Measurements from ENCODE around the gene RALBP1. TPM values are rescaled to one million over a fixed set of nuclear protein-coding genes. Genes with fewer than 3 reads are reported as not detected.
A peak's percentile ranks its signal among the peaks of the same experiment; 100 is the strongest.

Gene RALBP1
- total RNA-seq, 4 donors from 2014 or later = 103 to 164 (median 115) TPM

DNA sequence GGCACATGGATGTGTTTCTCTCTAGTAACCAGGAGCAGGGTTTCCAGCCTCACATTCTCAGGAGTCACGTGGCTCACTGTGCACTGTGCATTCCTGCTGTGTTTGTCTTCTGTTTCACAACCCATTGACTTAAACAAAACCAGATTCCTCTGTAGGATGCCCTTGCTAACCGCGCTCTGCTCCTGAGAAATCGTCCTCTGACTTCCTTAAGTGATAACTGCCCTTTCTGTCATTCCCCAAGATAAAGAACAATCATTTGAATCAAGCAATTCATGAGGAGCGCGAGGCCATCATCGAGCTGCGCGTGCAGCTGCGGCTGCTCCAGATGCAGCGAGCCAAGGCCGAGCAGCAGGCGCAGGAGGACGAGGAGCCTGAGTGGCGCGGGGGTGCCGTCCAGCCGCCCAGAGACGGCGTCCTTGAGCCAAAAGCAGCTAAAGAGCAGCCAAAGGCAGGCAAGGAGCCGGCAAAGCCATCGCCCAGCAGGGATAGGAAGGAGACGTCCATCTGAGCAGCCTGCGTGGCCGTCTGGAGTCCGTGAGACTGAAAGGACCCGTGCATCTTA, 60.2 kb downstream of the RALBP1 start:
- intact Hi-C loops (cut with DNase I) = no loop called here
- no peak for DNase-seq (ENCODE audit: extremely low spot score)
- 67% methylated on average over 25 of the region's 27 CpGs for WGBS

DNA sequence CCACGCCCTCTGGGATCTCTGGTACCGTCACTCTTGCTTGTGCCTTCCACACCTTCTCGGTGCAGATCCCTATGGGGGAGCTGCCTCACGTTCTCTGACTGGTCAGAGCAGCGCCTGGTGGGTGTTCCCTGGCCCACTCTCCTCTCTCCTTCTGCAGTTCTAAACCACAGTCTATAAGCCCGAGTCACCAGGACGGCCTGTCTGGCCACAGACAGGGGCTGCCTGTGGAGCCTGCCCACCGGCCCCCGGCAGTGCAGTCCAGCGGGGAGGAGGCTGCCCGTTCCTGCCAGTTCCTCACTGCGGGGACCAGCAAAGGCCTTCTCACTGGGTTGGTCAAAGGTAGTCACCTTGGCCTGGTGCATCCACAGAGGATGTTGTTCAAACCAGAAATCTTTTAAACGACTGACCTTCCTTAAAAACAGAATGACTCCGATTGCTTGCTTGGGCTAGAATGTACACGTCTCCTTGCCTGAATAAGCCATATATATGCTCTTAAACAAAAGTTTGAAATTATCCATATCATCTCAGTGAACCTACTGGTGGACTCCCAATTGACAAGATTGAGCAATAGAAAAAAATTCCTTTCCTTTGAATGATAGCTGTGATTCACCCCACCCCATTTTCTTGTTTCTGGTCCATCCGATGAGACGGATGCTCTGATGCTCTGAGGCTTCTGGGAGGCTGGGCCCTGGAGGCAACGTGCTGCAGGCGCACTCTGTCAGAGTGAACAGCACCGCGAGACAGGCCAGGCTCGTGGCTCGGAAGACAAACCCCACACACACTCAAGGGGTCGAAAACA, 61.2 kb downstream of the RALBP1 start:
- 97% methylated on average over 12 of the region's 24 CpGs for WGBS
- DNase-seq (ENCODE audit: extremely low spot score) = no peak
- H3K27ac ChIP-seq (replicated peaks in 1 of 4) = peak overlapping the region; percentile 69 to 82 (median 77)
- peaks cover 19 to 82% (median 68%) of the 10 kb centered on the region in 4 donors for H3K36me3 ChIP-seq
- H3K9me3 ChIP-seq = no peaks in the 10 kb centered on the region
- intact Hi-C loops (cut with DNase I) = no loop called here
- H3K4me1 ChIP-seq = peaks cover 0 to 26% (median 17%) of the 10 kb centered on the region in 4 donors
- no peak overlapping the region for H3K4me3 ChIP-seq
- no peaks in the 10 kb centered on the region for H3K27me3 ChIP-seq
- TF ChIP-seq POLR2AphosphoS5 (IDR thresholded peaks at IDR 0.05) (no peak), POLR2A (IDR thresholded peaks at IDR 0.05; ENCODE audit: low read depth) (no peak), EP300 (IDR thresholded peaks at IDR 0.05) (no peak)
- TF ChIP-seq, protein P1, sequence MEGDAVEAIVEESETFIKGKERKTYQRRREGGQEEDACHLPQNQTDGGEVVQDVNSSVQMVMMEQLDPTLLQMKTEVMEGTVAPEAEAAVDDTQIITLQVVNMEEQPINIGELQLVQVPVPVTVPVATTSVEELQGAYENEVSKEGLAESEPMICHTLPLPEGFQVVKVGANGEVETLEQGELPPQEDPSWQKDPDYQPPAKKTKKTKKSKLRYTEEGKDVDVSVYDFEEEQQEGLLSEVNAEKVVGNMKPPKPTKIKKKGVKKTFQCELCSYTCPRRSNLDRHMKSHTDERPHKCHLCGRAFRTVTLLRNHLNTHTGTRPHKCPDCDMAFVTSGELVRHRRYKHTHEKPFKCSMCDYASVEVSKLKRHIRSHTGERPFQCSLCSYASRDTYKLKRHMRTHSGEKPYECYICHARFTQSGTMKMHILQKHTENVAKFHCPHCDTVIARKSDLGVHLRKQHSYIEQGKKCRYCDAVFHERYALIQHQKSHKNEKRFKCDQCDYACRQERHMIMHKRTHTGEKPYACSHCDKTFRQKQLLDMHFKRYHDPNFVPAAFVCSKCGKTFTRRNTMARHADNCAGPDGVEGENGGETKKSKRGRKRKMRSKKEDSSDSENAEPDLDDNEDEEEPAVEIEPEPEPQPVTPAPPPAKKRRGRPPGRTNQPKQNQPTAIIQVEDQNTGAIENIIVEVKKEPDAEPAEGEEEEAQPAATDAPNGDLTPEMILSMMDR (IDR thresholded peaks at IDR 0.05) = no peak

More for the DNA sequence above, 60.2 kb downstream of the RALBP1 start:
- H3K4me1 ChIP-seq = peaks cover 0 to 26% (median 17%) of the 10 kb centered on the region in 4 donors
- peaks cover 27 to 90% (median 78%) of the 10 kb centered on the region in 4 donors for H3K36me3 ChIP-seq
- TF ChIP-seq EP300 (IDR thresholded peaks at IDR 0.05) = no peak
- peak in 1 of 2 donors; percentile 15 for TF ChIP-seq POLR2AphosphoS5 (IDR thresholded peaks at IDR 0.05)
- TF ChIP-seq, protein P1 (IDR thresholded peaks at IDR 0.05) = no peak
- no peak for TF ChIP-seq POLR2A (IDR thresholded peaks at IDR 0.05; ENCODE audit: low read depth)
- peak overlapping the region; percentile 69 to 82 (median 77) for H3K27ac ChIP-seq (replicated peaks in 1 of 4)
- peak overlapping the region; percentile 19 to 39 (median 34) for H3K4me3 ChIP-seq
- no peaks in the 10 kb centered on the region for H3K27me3 ChIP-seq
- H3K9me3 ChIP-seq = no peaks in the 10 kb centered on the region

DNA sequence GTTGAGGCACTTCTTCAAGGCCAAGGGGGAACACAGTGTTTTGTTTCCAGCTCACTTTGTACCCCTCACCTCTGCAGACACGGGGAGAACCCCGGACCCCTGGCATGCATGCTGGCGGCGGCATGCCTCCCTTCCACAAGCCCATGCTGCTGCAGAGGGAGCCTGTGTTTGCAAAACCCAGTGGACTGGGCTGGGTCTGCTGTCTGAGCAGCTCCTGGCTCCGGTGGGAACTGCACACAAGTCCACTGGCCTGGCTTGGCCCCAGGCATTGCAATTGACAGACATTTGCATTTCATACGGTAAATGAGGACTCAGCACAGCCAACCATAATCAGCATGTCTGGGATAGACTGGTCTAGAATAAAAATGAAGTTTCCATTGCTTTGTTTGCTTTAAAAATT, 62.4 kb downstream of the RALBP1 start:
- WGBS = 42% methylated on average over 2 of the region's 6 CpGs
- TF ChIP-seq POLR2A (IDR thresholded peaks at IDR 0.05; ENCODE audit: low read depth) = no peak
- TF ChIP-seq, protein P1 (IDR thresholded peaks at IDR 0.05) = no peak
- TF ChIP-seq EP300 (IDR thresholded peaks at IDR 0.05) = no peak
- no peak for TF ChIP-seq POLR2AphosphoS5 (IDR thresholded peaks at IDR 0.05)
- Histone ChIP-seq H3K4me3 (no peak overlapping the region), H3K36me3 (peaks cover 19 to 71% (median 60%) of the 10 kb centered on the region in 4 donors), H3K9me3 (no peaks in the 10 kb centered on the region), H3K4me1 (peaks cover 0 to 26% (median 17%) of the 10 kb centered on the region in 4 donors), H3K27ac (replicated peaks in 1 of 4) (no peak overlapping the region), H3K27me3 (no peaks in the 10 kb centered on the region)
- intact Hi-C loops (cut with DNase I) = no loop called here
- DNase-seq (ENCODE audit: extremely low spot score) = no peak

DNA sequence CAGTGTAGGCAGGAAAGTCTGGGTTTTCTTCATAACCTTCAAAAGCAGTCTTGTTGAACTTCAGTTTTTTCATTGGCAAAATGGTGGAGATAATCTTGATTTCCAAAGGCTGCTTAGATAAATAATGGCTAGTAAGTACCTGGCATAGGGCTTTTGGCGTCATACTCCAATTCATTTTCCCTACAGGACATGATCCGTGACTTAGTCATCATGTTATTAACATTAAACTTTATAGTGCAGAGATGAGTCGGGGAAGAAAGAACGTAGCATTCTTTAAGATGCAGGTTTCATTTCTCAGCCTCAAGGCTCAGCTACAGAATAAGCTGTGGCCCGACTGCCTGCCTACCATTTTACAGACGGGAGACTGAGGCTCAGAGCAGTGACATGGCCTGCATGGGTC, 64.0 kb downstream of the RALBP1 start:
- peaks cover 9 to 55% (median 45%) of the 10 kb centered on the region in 4 donors for H3K36me3 ChIP-seq

More for the DNA sequence above, 64.0 kb downstream of the RALBP1 start:
- 90% methylated on average over 6 of the region's 6 CpGs for WGBS
- Histone ChIP-seq H3K27ac (replicated peaks in 1 of 4) (no peak overlapping the region), H3K9me3 (no peaks in the 10 kb centered on the region), H3K4me3 (no peak overlapping the region), H3K27me3 (no peaks in the 10 kb centered on the region), H3K4me1 (peaks cover 0 to 26% (median 17%) of the 10 kb centered on the region in 4 donors)
- no peak for TF ChIP-seq POLR2A (IDR thresholded peaks at IDR 0.05; ENCODE audit: low read depth)
- no peak for TF ChIP-seq EP300 (IDR thresholded peaks at IDR 0.05)
- TF ChIP-seq, protein P1 (IDR thresholded peaks at IDR 0.05) = no peak
- TF ChIP-seq POLR2AphosphoS5 (IDR thresholded peaks at IDR 0.05) = no peak
- intact Hi-C loops (cut with DNase I) = no loop called here
- DNase-seq (ENCODE audit: extremely low spot score) = no peak

All from esophagus muscularis mucosa (tissue), 4 donors.